Fibroblast of the aortic adventitia (primary cell): Measurements from ENCODE around the gene F7. TPM values are rescaled to one million over a fixed set of nuclear protein-coding genes. Genes with fewer than 3 reads are reported as not detected.
A peak's percentile ranks its signal among the peaks of the same experiment; 100 is the strongest.

Source experiments
- DNase-seq: peaks from one replicate; pipeline ENCODE4 v3.0.0-alpha.2; 2010; ENCODE audit warnings: low read depth
- H3K4me3 ChIP-seq: 2 replicates; pipeline ENCODE4 v1.5.1; 2011; ENCODE audit warnings: low read depth, mild to moderate bottlenecking, control low read depth, low read length, moderate library complexity
- total RNA-seq: library from RNA; depleted of rRNA; stranded (reverse); fragments of >200 nt; gene quantifications from 2 replicates; pipeline ENCODE4 v1.2.3, GENCODE V29; 2012; ENCODE audit warnings: low replicate concordance
- TF ChIP-seq, protein P1 (sequence below): IDR thresholded peaks from 2 replicates; pipeline ENCODE4 v1.5.1; 2011; ENCODE audit warnings: mild to moderate bottlenecking, low read length, control low read depth, inconsistent platforms; ENCODE audit not compliant: insufficient read depth

Gene F7
- total RNA-seq, 1 donor = under 0.01 TPM

DNA sequence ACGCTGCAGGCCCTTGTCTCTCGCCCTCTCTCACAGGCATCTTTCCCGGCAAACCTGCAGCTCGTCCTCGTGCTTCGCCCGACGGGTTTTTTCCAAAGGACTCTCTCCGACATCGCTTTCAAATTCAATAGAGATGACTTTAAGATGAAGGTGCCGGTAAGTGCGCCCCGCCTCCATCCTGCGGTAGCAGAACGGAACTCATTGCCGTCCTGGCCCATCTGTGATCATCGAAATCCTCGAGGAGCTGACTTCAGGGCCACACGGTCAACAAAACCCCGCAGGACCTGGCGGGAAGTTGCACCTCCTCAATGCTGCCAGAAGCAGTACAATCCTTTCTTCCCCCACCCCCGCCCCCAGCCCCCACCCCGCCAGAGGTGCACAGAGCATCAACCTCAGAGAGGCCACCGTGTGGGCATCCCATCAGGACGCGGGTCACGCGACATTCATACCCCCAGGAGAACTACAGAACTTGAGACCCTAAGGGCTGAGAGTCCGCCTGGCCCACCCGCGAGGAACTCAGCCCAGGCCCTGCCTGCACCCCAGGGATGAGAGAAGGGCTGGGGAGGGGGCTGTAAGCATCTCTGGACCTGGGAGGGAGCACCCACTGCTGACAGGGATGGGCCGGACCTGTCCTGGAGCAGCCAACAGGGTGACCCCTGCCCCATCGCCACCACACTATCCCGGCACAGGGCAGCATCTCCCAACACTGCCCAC, 44.9 kb upstream of the F7 start:
- DNase-seq = no peak
- TF ChIP-seq, protein P1, sequence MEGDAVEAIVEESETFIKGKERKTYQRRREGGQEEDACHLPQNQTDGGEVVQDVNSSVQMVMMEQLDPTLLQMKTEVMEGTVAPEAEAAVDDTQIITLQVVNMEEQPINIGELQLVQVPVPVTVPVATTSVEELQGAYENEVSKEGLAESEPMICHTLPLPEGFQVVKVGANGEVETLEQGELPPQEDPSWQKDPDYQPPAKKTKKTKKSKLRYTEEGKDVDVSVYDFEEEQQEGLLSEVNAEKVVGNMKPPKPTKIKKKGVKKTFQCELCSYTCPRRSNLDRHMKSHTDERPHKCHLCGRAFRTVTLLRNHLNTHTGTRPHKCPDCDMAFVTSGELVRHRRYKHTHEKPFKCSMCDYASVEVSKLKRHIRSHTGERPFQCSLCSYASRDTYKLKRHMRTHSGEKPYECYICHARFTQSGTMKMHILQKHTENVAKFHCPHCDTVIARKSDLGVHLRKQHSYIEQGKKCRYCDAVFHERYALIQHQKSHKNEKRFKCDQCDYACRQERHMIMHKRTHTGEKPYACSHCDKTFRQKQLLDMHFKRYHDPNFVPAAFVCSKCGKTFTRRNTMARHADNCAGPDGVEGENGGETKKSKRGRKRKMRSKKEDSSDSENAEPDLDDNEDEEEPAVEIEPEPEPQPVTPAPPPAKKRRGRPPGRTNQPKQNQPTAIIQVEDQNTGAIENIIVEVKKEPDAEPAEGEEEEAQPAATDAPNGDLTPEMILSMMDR = no peak

GRCh38 chr13:113061271-113061625, 44.3 kb upstream of the F7 start:
- DNase-seq = no peak
- H3K4me3 ChIP-seq = no peak overlapping the region
- TF ChIP-seq, protein P1 = no peak

More for the DNA sequence above, 44.9 kb upstream of the F7 start:
- H3K4me3 ChIP-seq = no peak overlapping the region

GRCh38 chr13:113061796-113062425, 43.7 kb upstream of the F7 start:
- DNase-seq = no peak
- H3K4me3 ChIP-seq = no peak overlapping the region
- TF ChIP-seq, protein P1 = no peak

GRCh38 chr13:113062691-113063090, 42.9 kb upstream of the F7 start:
- TF ChIP-seq, protein P1 = no peak
- no peak overlapping the region for H3K4me3 ChIP-seq
- no peak for DNase-seq

DNA sequence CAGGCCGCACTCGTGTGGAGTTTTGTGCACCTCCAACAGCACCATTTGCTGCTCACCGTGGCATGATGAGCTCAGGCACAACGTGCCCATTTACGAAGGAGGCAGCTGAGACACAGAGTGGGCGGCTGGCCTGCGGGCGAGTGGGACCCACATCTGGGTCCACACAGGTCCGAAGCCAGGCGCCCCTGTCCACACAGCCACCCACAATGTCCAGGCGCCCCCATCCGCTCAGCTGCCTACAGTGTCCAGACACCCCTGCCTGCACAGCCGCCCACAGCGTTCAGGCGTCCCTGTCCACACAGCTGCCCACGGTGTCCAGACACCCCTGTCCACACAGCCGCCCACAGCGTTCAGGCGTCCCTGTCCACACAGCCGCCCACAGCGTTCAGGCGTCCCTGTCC, 42.5 kb upstream of the F7 start:
- TF ChIP-seq, protein P1 = no peak
- H3K4me3 ChIP-seq = no peak overlapping the region
- DNase-seq = no peak

DNA sequence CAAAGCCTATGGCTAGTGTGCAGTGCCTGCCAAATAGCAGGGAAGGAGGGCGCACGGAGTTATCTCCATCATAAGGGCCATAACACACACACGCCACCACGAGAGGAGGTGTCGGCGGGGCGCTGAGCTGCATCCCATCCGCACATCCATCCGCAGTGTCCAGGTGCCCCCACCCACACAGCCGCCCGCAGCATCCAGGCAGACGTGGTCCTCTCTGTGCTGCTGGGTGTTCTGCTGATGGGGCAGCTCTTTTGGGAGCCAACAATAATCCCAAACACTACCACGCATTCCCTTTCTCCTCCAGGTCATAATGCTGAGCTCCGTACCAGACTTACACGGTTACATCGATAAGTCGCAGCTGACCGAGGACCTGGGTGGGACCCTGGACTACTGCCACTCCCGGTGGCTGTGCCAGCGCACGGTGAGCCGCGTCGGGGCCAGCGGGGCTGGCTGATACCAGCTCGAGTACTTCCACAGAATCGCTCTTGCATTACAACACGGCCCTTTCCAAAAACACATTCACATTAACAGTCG, 41.5 kb upstream of the F7 start:
- TF ChIP-seq, protein P1 = no peak
- H3K4me3 ChIP-seq = peak overlapping the region; percentile 52
- DNase-seq = no peak
